MM.1S (cell line): ENCODE results near the gene DSCAML1.

Source experiments
- EZH2 ChIP-seq: fragments of 300-600 bp; sonication (generic); optimal IDR thresholded peaks from 2 replicates; pipeline ENCODE3; 2017; ENCODE audit warnings: low read depth, mild to moderate bottlenecking, antibody characterized with exemption, low read length, mixed read lengths
- EZH2phosphoT487 ChIP-seq: fragments of 300-600 bp; sonication (generic); IDR thresholded peaks from 2 replicates; pipeline ENCODE4 v1.6.1; 2018; ENCODE audit warnings: antibody characterized with exemption, low read length
- TF ChIP-seq, protein P1 (sequence below): fragments of 300-600 bp; sonication (generic); IDR thresholded peaks from 2 replicates; pipeline ENCODE4 v1.5.1; 2016; ENCODE audit warnings: antibody characterized with exemption, low read length, mixed read lengths

DNA sequence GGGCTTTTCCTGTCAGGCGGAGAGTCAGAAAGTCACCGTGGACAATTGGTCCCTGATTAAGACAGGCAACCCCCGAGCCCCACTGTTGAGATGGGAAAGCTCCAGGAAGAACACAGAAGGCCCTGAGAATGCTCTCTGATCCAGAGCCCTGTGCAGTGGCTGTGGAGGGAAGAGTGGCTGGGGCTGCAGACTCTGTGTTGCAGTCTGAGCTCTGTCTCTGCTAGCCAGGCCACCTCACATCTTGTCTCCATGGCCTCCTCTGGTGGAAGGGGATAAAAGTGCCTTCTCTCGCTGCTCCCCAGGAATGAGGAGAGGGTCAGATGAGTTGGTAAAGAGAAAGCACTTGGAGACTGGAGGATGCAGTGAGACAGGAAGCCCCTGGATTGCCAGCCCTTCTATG is 328.1 kb downstream of the DSCAML1 start:
- no peak for TF ChIP-seq EZH2phosphoT487
- TF ChIP-seq, protein P1, sequence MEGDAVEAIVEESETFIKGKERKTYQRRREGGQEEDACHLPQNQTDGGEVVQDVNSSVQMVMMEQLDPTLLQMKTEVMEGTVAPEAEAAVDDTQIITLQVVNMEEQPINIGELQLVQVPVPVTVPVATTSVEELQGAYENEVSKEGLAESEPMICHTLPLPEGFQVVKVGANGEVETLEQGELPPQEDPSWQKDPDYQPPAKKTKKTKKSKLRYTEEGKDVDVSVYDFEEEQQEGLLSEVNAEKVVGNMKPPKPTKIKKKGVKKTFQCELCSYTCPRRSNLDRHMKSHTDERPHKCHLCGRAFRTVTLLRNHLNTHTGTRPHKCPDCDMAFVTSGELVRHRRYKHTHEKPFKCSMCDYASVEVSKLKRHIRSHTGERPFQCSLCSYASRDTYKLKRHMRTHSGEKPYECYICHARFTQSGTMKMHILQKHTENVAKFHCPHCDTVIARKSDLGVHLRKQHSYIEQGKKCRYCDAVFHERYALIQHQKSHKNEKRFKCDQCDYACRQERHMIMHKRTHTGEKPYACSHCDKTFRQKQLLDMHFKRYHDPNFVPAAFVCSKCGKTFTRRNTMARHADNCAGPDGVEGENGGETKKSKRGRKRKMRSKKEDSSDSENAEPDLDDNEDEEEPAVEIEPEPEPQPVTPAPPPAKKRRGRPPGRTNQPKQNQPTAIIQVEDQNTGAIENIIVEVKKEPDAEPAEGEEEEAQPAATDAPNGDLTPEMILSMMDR: no peak
- TF ChIP-seq EZH2: no peak
